IMR-90 (cell line): Measurements from ENCODE around the gene XPNPEP2. TPM values are rescaled to one million over a fixed set of nuclear protein-coding genes. Genes with fewer than 3 reads are reported as not detected.

ENCODE experiments used
- ATAC-seq: fragments of 200-7000 bp; cut with Tn5 transposase; 2 replicates; pipeline ENCODE4 v1.9.1; 2020; ENCODE audit warnings: low read depth, mild to moderate bottlenecking, moderate library complexity
- BruUV-seq: library from RNA; stranded (reverse); fragments of 400-500 nt; replicated peaks from 2 replicates; lab custom pipeline; 2021; lab: Mats Ljungman, UMichigan
- CTCF ChIA-PET: fragments of 300-600 bp; formaldehyde crosslinking; extraction: SDS; loops from one replicate; lab custom pipeline; 2021; ENCODE audit warnings: antibody characterized with exemption; lab: Yijun Ruan, JAX
- POLR2A ChIA-PET: fragments of 300-600 bp; sonication (Branson Sonifier 250); formaldehyde crosslinking; loops from one replicate; lab custom pipeline; 2022; ENCODE audit warnings: antibody characterized with exemption; ENCODE audit not compliant: unreplicated experiment; lab: Charles Lee
- DNase-seq: peaks from one replicate; pipeline ENCODE4 v3.0.0; 2013
- H2AFZ ChIP-seq: replicated peaks from 2 replicates; pipeline ENCODE3; 2013; ENCODE audit warnings: low read length, mild to moderate bottlenecking; ENCODE audit not compliant: poor library complexity
- H2AK5ac ChIP-seq: 2 replicates; pipeline ENCODE4 v1.6.1; 2013; ENCODE audit warnings: low read depth, low read length, inconsistent platforms
- H2AK9ac ChIP-seq: replicated peaks from 2 replicates; pipeline ENCODE3; 2013; ENCODE audit warnings: mild to moderate bottlenecking, low read depth, low read length, moderate library complexity; ENCODE audit not compliant: poor library complexity
- H2BK120ac ChIP-seq: 2 replicates; pipeline ENCODE4 v1.6.1; 2013; ENCODE audit warnings: low read depth, low read length, inconsistent platforms
- H2BK15ac ChIP-seq: 3 replicates; pipeline ENCODE4 v1.6.1; 2013; ENCODE audit warnings: low read depth, low read length, inconsistent platforms
- H2BK20ac ChIP-seq: 2 replicates; pipeline ENCODE4 v1.6.1; 2013; ENCODE audit warnings: low read depth, mild to moderate bottlenecking, inconsistent platforms, low read length, moderate library complexity
- H2BK5ac ChIP-seq: 2 replicates; pipeline ENCODE4 v1.6.1; 2013; ENCODE audit warnings: mild to moderate bottlenecking, low read depth, low read length, inconsistent platforms; ENCODE audit not compliant: poor library complexity, severe bottlenecking
- H3K14ac ChIP-seq: replicated peaks from 2 replicates; pipeline ENCODE4 v1.6.1; 2013; ENCODE audit warnings: low read depth, low read length, inconsistent platforms
- H3K18ac ChIP-seq: 2 replicates; pipeline ENCODE4 v1.6.1; 2013; ENCODE audit warnings: low read depth, low read length, control low read depth
- H3K23ac ChIP-seq: 2 replicates; pipeline ENCODE4 v1.6.1; 2013; ENCODE audit warnings: low read depth, low read length, inconsistent platforms
- H3K27ac ChIP-seq: 2 replicates; pipeline ENCODE4 v1.5.1; 2013; ENCODE audit warnings: mild to moderate bottlenecking, control low read depth, low read length; ENCODE audit not compliant: insufficient read depth
- H3K27me3 ChIP-seq: 2 replicates; pipeline ENCODE4 v1.6.1; 2013; ENCODE audit warnings: low read length; ENCODE audit not compliant: control insufficient read depth, insufficient read depth
- H3K36me3 ChIP-seq: 2 replicates; pipeline ENCODE4 v1.6.1; 2013; ENCODE audit warnings: low read length, mixed read lengths; ENCODE audit not compliant: control insufficient read depth, insufficient read depth
- H3K4ac ChIP-seq: 2 replicates; pipeline ENCODE4 v1.6.1; 2013; ENCODE audit warnings: low read depth, low read length, inconsistent platforms
- H3K4me1 ChIP-seq: 2 replicates; pipeline ENCODE4 v1.6.1; 2013; ENCODE audit warnings: low read length, mixed read lengths; ENCODE audit not compliant: control insufficient read depth, insufficient read depth
- H3K4me2 ChIP-seq: 2 replicates; pipeline ENCODE4 v1.6.1; 2013; ENCODE audit warnings: low read depth, mild to moderate bottlenecking, control low read depth, low read length, moderate library complexity
- H3K4me3 ChIP-seq: 2 replicates; pipeline ENCODE4 v1.5.1; 2013; ENCODE audit warnings: low read depth, mild to moderate bottlenecking, control low read depth, low read length, moderate library complexity; ENCODE audit not compliant: insufficient read depth
- H3K56ac ChIP-seq: 2 replicates; pipeline ENCODE4 v1.6.1; 2013; ENCODE audit warnings: low read length, inconsistent platforms; ENCODE audit not compliant: insufficient read depth; ENCODE audit errors: extremely low read depth
- H3K79me1 ChIP-seq, 2 experiments: 2 replicates each; pipeline ENCODE4 v1.6.1; 2013; ENCODE audit warnings: low read length in 2 of 2, inconsistent platforms in 1 of 2, low read depth in 1 of 2
- H3K9ac ChIP-seq: 2 replicates; pipeline ENCODE4 v1.6.1; 2013; ENCODE audit warnings: low read depth, low read length, control low read depth
- H3K9me1 ChIP-seq: 2 replicates; pipeline ENCODE4 v1.6.1; 2013; ENCODE audit warnings: low read length, inconsistent platforms; ENCODE audit not compliant: insufficient read depth
- H3K9me3 ChIP-seq: 2 replicates; pipeline ENCODE4 v1.6.1; 2013; ENCODE audit warnings: low read length; ENCODE audit not compliant: control insufficient read depth, insufficient read depth
- H4K20me1 ChIP-seq: 2 replicates; pipeline ENCODE4 v1.6.1; 2013; ENCODE audit warnings: low read length, inconsistent platforms; ENCODE audit not compliant: insufficient read depth
- H4K5ac ChIP-seq: 2 replicates; pipeline ENCODE4 v1.6.1; 2013; ENCODE audit warnings: mild to moderate bottlenecking, low read depth, low read length, control low read depth
- H4K8ac ChIP-seq, 2 experiments: 2 replicates each; pipeline ENCODE4 v1.6.1; 2013; ENCODE audit warnings: low read depth in 2 of 2, low read length in 2 of 2, control low read depth in 1 of 2, inconsistent platforms in 1 of 2
- H4K91ac ChIP-seq: 2 replicates; pipeline ENCODE4 v1.6.1; 2013; ENCODE audit warnings: low read depth, low read length, inconsistent platforms; ENCODE audit not compliant: insufficient read depth
- BHLHE40 ChIP-seq: fragments of 150-350 bp; IDR thresholded peaks from 2 replicates; pipeline ENCODE4 v1.6.1; 2016; ENCODE audit warnings: mild to moderate bottlenecking, low read depth, low read length
- CEBPB ChIP-seq: IDR thresholded peaks from 2 replicates; pipeline ENCODE4 v1.6.1; 2012; ENCODE audit warnings: low read depth, low read length, improper control_type of control experiment
- CHD1 ChIP-seq: IDR thresholded peaks from 2 replicates; pipeline ENCODE4 v1.6.1; 2012; ENCODE audit warnings: low read depth, low read length, improper control_type of control experiment
- CTCF ChIP-seq: conservative IDR thresholded peaks from 2 replicates; pipeline ENCODE4 v1.5.1; 2012; ENCODE audit warnings: mild to moderate bottlenecking, low read depth, low read length, improper control_type of control experiment
- ELK1 ChIP-seq: fragments of 150-350 bp; IDR thresholded peaks from 2 replicates; pipeline ENCODE4 v1.6.1; 2016; ENCODE audit warnings: low read depth, mild to moderate bottlenecking, low read length, moderate library complexity, borderline replicate concordance
- MAFK ChIP-seq: IDR thresholded peaks from 2 replicates; pipeline ENCODE4 v1.6.1; 2012; ENCODE audit warnings: low read depth, low read length, improper control_type of control experiment
- MAZ ChIP-seq: IDR thresholded peaks from 2 replicates; pipeline ENCODE4 v1.6.1; 2012; ENCODE audit warnings: low read depth, mild to moderate bottlenecking, low read length, improper control_type of control experiment, moderate library complexity, borderline replicate concordance
- MXI1 ChIP-seq: IDR thresholded peaks from 2 replicates; pipeline ENCODE4 v1.6.1; 2012; ENCODE audit warnings: low read depth, mild to moderate bottlenecking, low read length, moderate library complexity, borderline replicate concordance
- NFE2L2 ChIP-seq: fragments of 150-350 bp; IDR thresholded peaks from 2 replicates; pipeline ENCODE4 v1.6.1; 2016; ENCODE audit warnings: low read depth, mild to moderate bottlenecking, low read length
- POLR2A ChIP-seq: IDR thresholded peaks from 2 replicates; pipeline ENCODE4 v1.6.1; 2012; ENCODE audit warnings: mild to moderate bottlenecking, low read depth, low read length
- RAD21 ChIP-seq: IDR thresholded peaks from 2 replicates; pipeline ENCODE4 v1.6.1; 2012; ENCODE audit warnings: low read length, improper control_type of control experiment
- RCOR1 ChIP-seq: IDR thresholded peaks from 2 replicates; pipeline ENCODE4 v1.6.1; 2012; ENCODE audit warnings: mild to moderate bottlenecking, low read length, improper control_type of control experiment; ENCODE audit not compliant: insufficient replicate concordance
- RFX5 ChIP-seq: IDR thresholded peaks from 2 replicates; pipeline ENCODE4 v1.8.0; 2012; ENCODE audit warnings: low read depth, mild to moderate bottlenecking, low read length, moderate library complexity
- SMC3 ChIP-seq: fragments of 150-350 bp; IDR thresholded peaks from 2 replicates; pipeline ENCODE4 v1.6.1; 2016; ENCODE audit warnings: low read depth, mild to moderate bottlenecking, antibody characterized with exemption, low read length, moderate library complexity
- USF2 ChIP-seq: fragments of 150-350 bp; IDR thresholded peaks from 2 replicates; pipeline ENCODE4 v1.6.1; 2017; ENCODE audit warnings: mild to moderate bottlenecking, antibody characterized with exemption, low read length, low read depth
- WGBS, 2 experiments: methylation state at CpG; one replicate each; pipeline versions ENCODE4 v1.1.5 to v1.1.7; 2013; ENCODE audit warnings: missing lambda C conversion rate in 2 of 2; ENCODE audit not compliant: insufficient read length in 1 of 2; ENCODE audit errors: extremely low coverage in 2 of 2; 5-methylcytosine and 5-hydroxymethylcytosine counted together
- dilution Hi-C: fragments of 300-500 bp; cut with HindIII; formaldehyde crosslinking; loops from one replicate; pipeline ENCODE4 v1.14.3; 2018; ENCODE audit warnings: low sequenced_read_pairs; ENCODE audit not compliant: unreplicated experiment
- in situ Hi-C: fragments of 300-500 bp; cut with MboI; formaldehyde crosslinking; loops from 3 replicates; pipeline ENCODE4 v1.14.3; 2019; ENCODE audit warnings: low sequenced_read_pairs, inconsistent platforms, mixed read lengths
- intact Hi-C: fragments of 100-400 bp; cut with micrococcal nuclease; formaldehyde crosslinking; loops from 2 replicates; pipeline ENCODE4 v1.10.0; 2022
- polyA plus RNA-seq, 3 experiments: library from polyadenylated mRNA; depleted of rRNA; stranded (reverse); fragments of >200 nt; gene quantifications; 2 replicates each; pipeline ENCODE4 v1.2.3, GENCODE V29; 2012; ENCODE audit warnings: low replicate concordance in 1 of 3
- total RNA-seq: library from RNA; depleted of rRNA; stranded (reverse); fragments of >200 nt; gene quantifications from 2 replicates; pipeline ENCODE4 v1.2.3, GENCODE V29; 2012

XPNPEP2 gene
- total and polyA plus RNA-seq, 2 of the 4 experiments (the other 2 are of a cell fraction), result under 0.01 to 0.07 TPM

GRCh38 chrX:129772796-129773431, 34.1 kb downstream of the XPNPEP2 start:
- Histone ChIP-seq H3K9me1 (no peaks in the 10 kb centered on the region), H2BK120ac (no peak overlapping the region), H2AK5ac (no peak overlapping the region), H3K9ac (no peak overlapping the region), H3K23ac (no peak overlapping the region), H2BK20ac (no peak overlapping the region), H3K4me3 (no peak overlapping the region), H4K5ac (no peak overlapping the region), H2AK9ac (no peak overlapping the region), H3K4me2 (no peak overlapping the region), H3K9me3 (no peaks in the 10 kb centered on the region), H3K27ac (no peak overlapping the region), H2AFZ (no peak overlapping the region), H3K4ac (no peak overlapping the region), H3K14ac (no peak overlapping the region), H4K20me1 (no peaks in the 10 kb centered on the region), H3K4me1 (no peaks in the 10 kb centered on the region), H2BK15ac (no peak overlapping the region), H3K36me3 (no peaks in the 10 kb centered on the region), H3K27me3 (peaks cover 14% of the 10 kb centered on the region), H3K18ac (no peak overlapping the region), H3K79me1 (no peaks in the 10 kb centered on the region), H4K8ac (no peak overlapping the region), H2BK5ac (no peak overlapping the region), H3K56ac (no peak overlapping the region), H4K91ac (no peak overlapping the region)
- intact Hi-C loops, result no loop called here
- no peak for TF ChIP-seq MXI1
- no peak for TF ChIP-seq USF2
- no peak for TF ChIP-seq NFE2L2
- no peak for TF ChIP-seq RFX5
- no peak for TF ChIP-seq CEBPB
- no peak for TF ChIP-seq RAD21
- no peak for TF ChIP-seq BHLHE40
- no peak for TF ChIP-seq RCOR1
- TF ChIP-seq ELK1, result no peak
- TF ChIP-seq SMC3, result no peak
- TF ChIP-seq POLR2A, result no peak
- no peak for TF ChIP-seq MAZ
- no peak for TF ChIP-seq CHD1
- no peak for TF ChIP-seq MAFK
- no peak for TF ChIP-seq CTCF
- BruUV-seq, result no TSS peak
- ChIA-PET CTCF (no interaction called here), POLR2A (interaction anchor here (0.5 kb wide), 1 partner anchor 286 kb away, joined by 5 read pairs; no protein-coding TSS in a partner anchor)
- ATAC-seq (no peak), DNase-seq (no peak)
- in situ Hi-C loops, result no loop called here
- no CpG with 5 or more reads among the region's 14 CpGs for WGBS, 2 experiments
- dilution Hi-C loops, result no loop called here
